ENCODE measurements around the gene KDM7A. TPM values are rescaled to one million over a fixed set of nuclear protein-coding genes. Genes with fewer than 3 reads are reported as not detected.
A peak's percentile ranks its signal among the peaks of the same experiment; 100 is the strongest.

Gene KDM7A
- polyA plus RNA-seq, 2 of the 4 experiments (the other 2 are of a cell fraction) = 1.4 to 4.1 TPM

GRCh38 chr7:140175221-140176121 is 1.3 kb downstream of the KDM7A start (continued):
- TF ChIP-seq MAZ (IDR thresholded peaks at IDR 0.05; ENCODE audit: borderline replicate concordance, low read depth, low read length) = peak; percentile 51; the same call in 1 of the 2 replicates
- no peak for TF ChIP-seq ZSCAN20 (CRISPR knock-in tag; IDR thresholded peaks at IDR 0.05)
- no peak for TF ChIP-seq GATA3 (IDR thresholded peaks at IDR 0.05; ENCODE audit: borderline replicate concordance)
- no peak for TF ChIP-seq KDM5A (IDR thresholded peaks at IDR 0.05)
- TF ChIP-seq EHF (CRISPR knock-in tag; IDR thresholded peaks at IDR 0.05) = no peak
- TF ChIP-seq FOSB (CRISPR knock-in tag; IDR thresholded peaks at IDR 0.05) = no peak
- peak; percentile 90 for TF ChIP-seq PBX3 (IDR thresholded peaks at IDR 0.05)
- no peak for TF ChIP-seq JUNB (IDR thresholded peaks at IDR 0.05)
- no peak for TF ChIP-seq ELK1 (IDR thresholded peaks at IDR 0.05; ENCODE audit: low read depth, low read length)
- no peak for TF ChIP-seq ZNF302 (CRISPR knock-in tag; IDR thresholded peaks at IDR 0.05)
- TF ChIP-seq TFCP2L1 (CRISPR knock-in tag; IDR thresholded peaks at IDR 0.05) = no peak
- no peak for TF ChIP-seq HMGXB4 (CRISPR knock-in tag; IDR thresholded peaks at IDR 0.05; ENCODE audit: borderline replicate concordance)
- peak in 1 of 2 experiments; percentile 50; a peak in 3 of 4 replicates for TF ChIP-seq CEBPB (IDR thresholded peaks at IDR 0.05)
- TF ChIP-seq BHLHE40 (IDR thresholded peaks at IDR 0.05; ENCODE audit: low read depth, low read length) = no peak; the same call in 1 of the 2 replicates
- no peak; the same call in 1 of the 2 replicates for TF ChIP-seq RNF2 (IDR thresholded peaks at IDR 0.05; ENCODE audit: borderline replicate concordance, low read depth)
- TF ChIP-seq CBX2 (IDR thresholded peaks at IDR 0.05; ENCODE audit: borderline replicate concordance, low read depth) = no peak
- peak; percentile 51; the same call in 1 of the 2 replicates for TF ChIP-seq MAX (IDR thresholded peaks at IDR 0.05)
- no peak for TF ChIP-seq REST (IDR thresholded peaks at IDR 0.05)
- no peak for TF ChIP-seq USF2 (IDR thresholded peaks at IDR 0.05)

All from A549 (cell line).